K562 (cell line): ENCODE data around the gene HMGB1. TPM values are rescaled to one million over a fixed set of nuclear protein-coding genes. Genes with fewer than 3 reads are reported as not detected.

Experiments
- ARID2 ChIP-seq: fragments of 450-650 bp; IDR thresholded peaks from 2 replicates; pipeline ENCODE4 v1.6.1; 2017; ENCODE audit warnings: antibody characterized with exemption, mild to moderate bottlenecking
- FOXK2 ChIP-seq, 2 experiments: fragments of 450-650 bp; IDR thresholded peaks in 1 of 2; conservative IDR thresholded peaks in 1 of 2; 2 replicates each; pipeline ENCODE4 v1.6.1; 2016; ENCODE audit warnings: low read depth in 2 of 2, mild to moderate bottlenecking in 1 of 2
- HSF4 ChIP-seq: fragments of 250-450 bp; sonication (Bioruptor Pico); IDR thresholded peaks from 2 replicates; pipeline ENCODE4 v2.1.2; 2022; ENCODE audit warnings: mild to moderate bottlenecking, moderate library complexity, borderline replicate concordance
- MYBL2 ChIP-seq, 2 experiments: fragments of 450-650 bp in 1 of 2; sonication (generic) in 1 of 2; formaldehyde crosslinking in 1 of 2; IDR thresholded peaks; 2 replicates each; pipeline versions ENCODE4 v1.6.1 to v1.8.1; 2017 to 2022; ENCODE audit warnings: borderline replicate concordance in 1 of 2, inconsistent platforms in 1 of 2, low read depth in 1 of 2, mild to moderate bottlenecking in 1 of 2, missing genetic modification reagents in 1 of 2, moderate library complexity in 1 of 2
- POLR2AphosphoS5 ChIP-seq: IDR thresholded peaks from 2 replicates; pipeline ENCODE4 v1.6.1; 2011; ENCODE audit warnings: mild to moderate bottlenecking, low read depth, low read length, moderate library complexity; ENCODE audit not compliant: control insufficient read depth, insufficient read depth
- SRSF9 ChIP-seq: fragments of 200-400 bp; formaldehyde crosslinking; IDR thresholded peaks from 2 replicates; pipeline ENCODE4 v1.6.1; 2017; ENCODE audit warnings: low read depth, low read length, borderline replicate concordance
- TSC22D4 ChIP-seq: fragments of 450-650 bp; IDR thresholded peaks from 2 replicates; pipeline ENCODE4 v1.6.1; 2016; ENCODE audit warnings: missing genetic modification characterization, missing biosample characterization, control low read depth
- WHSC1 ChIP-seq: IDR thresholded peaks from one replicate; pipeline ENCODE4 v1.6.1; 2012; ENCODE audit warnings: low read length, control low read depth, inconsistent platforms
- YBX1 ChIP-seq: fragments of 450-650 bp; IDR thresholded peaks from 2 replicates; pipeline ENCODE4 v1.7.1; 2016; ENCODE audit warnings: mild to moderate bottlenecking
- ZNF121 ChIP-seq: sonication (generic); formaldehyde crosslinking; conservative IDR thresholded peaks from 2 replicates; pipeline ENCODE4 v1.8.0; 2022; ENCODE audit warnings: missing genetic modification reagents
- ZNF140 ChIP-seq: fragments of 250-450 bp; sonication (Bioruptor Pico); IDR thresholded peaks from 2 replicates; pipeline ENCODE4 v1.8.0; 2021; ENCODE audit warnings: moderate library complexity, mild to moderate bottlenecking, inconsistent platforms
- ZNF184 ChIP-seq: sonication (generic); formaldehyde crosslinking; IDR thresholded peaks from 2 replicates; pipeline ENCODE4 v1.5.0; 2020; ENCODE audit warnings: missing genetic modification reagents
- ZNF668 ChIP-seq: fragments of 250-450 bp; sonication (Bioruptor Pico); IDR thresholded peaks from 2 replicates; pipeline ENCODE4 v1.8.0; 2022; ENCODE audit warnings: mild to moderate bottlenecking, inconsistent platforms
- ZNF830 ChIP-seq: fragments of 250-450 bp; sonication (Bioruptor Pico); IDR thresholded peaks from 2 replicates; pipeline ENCODE4 v1.5.0; 2021; ENCODE audit warnings: mild to moderate bottlenecking
- polyA plus RNA-seq, 8 experiments: library from polyadenylated mRNA; depleted of rRNA in 4 of 8; stranded (reverse) in 5 of 8; unstranded in 3 of 8; fragments of >200 nt; fragmentation: Nextera tagmentation in 2 of 8; fragmentation: Illumina TruSeq in 1 of 8; extraction: Ambion mirVana in 2 of 8; extraction: Trizol in 1 of 8; gene quantifications; 2 replicates each; pipeline versions ENCODE4 v1.2.1 to v1.2.3, GENCODE V29; 2011 to 2014; ENCODE audit warnings: inconsistent platforms in 1 of 8, missing spikeins in 1 of 8
- total RNA-seq, 7 experiments: library from RNA; depleted of rRNA in 6 of 7; stranded (reverse); fragments of >200 nt in 6 of 7; fragmentation: Illumina TruSeq in 2 of 7; extraction: Trizol in 2 of 7; gene quantifications; 2 replicates each; pipeline versions ENCODE4 v1.2.1 to v1.2.3, GENCODE V29; 2011 to 2021; ENCODE audit warnings: low replicate concordance in 1 of 7
- TF ChIP-seq, protein P1 (sequence below): sonication (generic); formaldehyde crosslinking; IDR thresholded peaks from 2 replicates; pipeline ENCODE4 v1.8.0; 2023; ENCODE audit warnings: mild to moderate bottlenecking, missing genetic modification reagents
- TF ChIP-seq, protein P2 (sequence below): fragments of 450-650 bp; IDR thresholded peaks from one replicate; pipeline ENCODE4 v1.6.1; 2018; ENCODE audit warnings: mild to moderate bottlenecking, moderate library complexity; ENCODE audit not compliant: partially characterized antibody
- TF ChIP-seq, protein P3 (sequence below): sonication (generic); formaldehyde crosslinking; IDR thresholded peaks from 2 replicates; pipeline ENCODE4 v1.8.0; 2022; ENCODE audit warnings: missing genetic modification reagents, mild to moderate bottlenecking, borderline replicate concordance
- TF ChIP-seq, protein P4 (sequence below): sonication (generic); formaldehyde crosslinking; IDR thresholded peaks from 2 replicates; pipeline ENCODE4 v1.8.1; 2023; ENCODE audit warnings: missing genetic modification reagents, mild to moderate bottlenecking, borderline replicate concordance

Gene HMGB1
- total and polyA plus RNA-seq, 9 of the 15 experiments (the other 6 are each of a cell fraction or from before 2014, with no cell fraction given): 442 to 1,896 (median 933) TPM

DNA sequence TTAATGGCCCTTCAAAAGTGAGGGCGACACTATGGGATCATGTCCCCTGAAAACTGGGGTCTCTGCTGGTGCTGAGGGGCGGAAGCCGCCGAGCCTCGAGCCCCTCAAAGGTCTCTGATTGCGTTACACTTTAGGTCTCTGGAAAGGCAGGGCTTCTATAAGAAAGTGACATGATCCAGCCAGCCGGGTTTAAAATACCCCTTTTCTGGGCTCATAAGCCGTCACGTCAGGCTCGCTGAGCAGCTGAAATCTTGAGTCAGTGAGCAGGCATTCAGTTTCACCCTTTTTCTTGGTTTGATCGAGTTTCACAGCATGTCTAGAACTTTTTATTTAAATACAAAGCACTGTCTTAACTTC lies 600 bp upstream of the HMGB1 start (continued):
- TF ChIP-seq MYBL2 (IDR thresholded peaks at IDR 0.05; ENCODE audit: low read depth) (peak; percentile 37), MYBL2 (CRISPR knock-in tag; IDR thresholded peaks at IDR 0.05; ENCODE audit: borderline replicate concordance) (no peak), ARID2 (no peak), ZNF121 (CRISPR knock-in tag) (no peak), ZNF140 (no peak), FOXK2 (conservative IDR thresholded peaks at IDR 0.05 in 1 of 2, IDR thresholded peaks at IDR 0.05 in 1 of 2; ENCODE audit: low read depth in 2 of 2) (no peak), POLR2AphosphoS5 (peak; percentile 19; the same call in 1 of the 2 replicates), SRSF9 (no peak), HSF4 (CRISPR knock-in tag) (no peak), ZNF184 (CRISPR knock-in tag) (no peak), ZNF830 (no peak), WHSC1 (no peak), ZNF668 (CRISPR knock-in tag) (no peak), YBX1 (no peak), TSC22D4 (no peak)
- TF ChIP-seq, protein P1, sequence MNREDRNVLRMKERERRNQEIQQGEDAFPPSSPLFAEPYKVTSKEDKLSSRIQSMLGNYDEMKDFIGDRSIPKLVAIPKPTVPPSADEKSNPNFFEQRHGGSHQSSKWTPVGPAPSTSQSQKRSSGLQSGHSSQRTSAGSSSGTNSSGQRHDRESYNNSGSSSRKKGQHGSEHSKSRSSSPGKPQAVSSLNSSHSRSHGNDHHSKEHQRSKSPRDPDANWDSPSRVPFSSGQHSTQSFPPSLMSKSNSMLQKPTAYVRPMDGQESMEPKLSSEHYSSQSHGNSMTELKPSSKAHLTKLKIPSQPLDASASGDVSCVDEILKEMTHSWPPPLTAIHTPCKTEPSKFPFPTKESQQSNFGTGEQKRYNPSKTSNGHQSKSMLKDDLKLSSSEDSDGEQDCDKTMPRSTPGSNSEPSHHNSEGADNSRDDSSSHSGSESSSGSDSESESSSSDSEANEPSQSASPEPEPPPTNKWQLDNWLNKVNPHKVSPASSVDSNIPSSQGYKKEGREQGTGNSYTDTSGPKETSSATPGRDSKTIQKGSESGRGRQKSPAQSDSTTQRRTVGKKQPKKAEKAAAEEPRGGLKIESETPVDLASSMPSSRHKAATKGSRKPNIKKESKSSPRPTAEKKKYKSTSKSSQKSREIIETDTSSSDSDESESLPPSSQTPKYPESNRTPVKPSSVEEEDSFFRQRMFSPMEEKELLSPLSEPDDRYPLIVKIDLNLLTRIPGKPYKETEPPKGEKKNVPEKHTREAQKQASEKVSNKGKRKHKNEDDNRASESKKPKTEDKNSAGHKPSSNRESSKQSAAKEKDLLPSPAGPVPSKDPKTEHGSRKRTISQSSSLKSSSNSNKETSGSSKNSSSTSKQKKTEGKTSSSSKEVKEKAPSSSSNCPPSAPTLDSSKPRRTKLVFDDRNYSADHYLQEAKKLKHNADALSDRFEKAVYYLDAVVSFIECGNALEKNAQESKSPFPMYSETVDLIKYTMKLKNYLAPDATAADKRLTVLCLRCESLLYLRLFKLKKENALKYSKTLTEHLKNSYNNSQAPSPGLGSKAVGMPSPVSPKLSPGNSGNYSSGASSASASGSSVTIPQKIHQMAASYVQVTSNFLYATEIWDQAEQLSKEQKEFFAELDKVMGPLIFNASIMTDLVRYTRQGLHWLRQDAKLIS (CRISPR knock-in tag): peak; percentile 10; the same call in 1 of the 2 replicates
- TF ChIP-seq, protein P2, sequence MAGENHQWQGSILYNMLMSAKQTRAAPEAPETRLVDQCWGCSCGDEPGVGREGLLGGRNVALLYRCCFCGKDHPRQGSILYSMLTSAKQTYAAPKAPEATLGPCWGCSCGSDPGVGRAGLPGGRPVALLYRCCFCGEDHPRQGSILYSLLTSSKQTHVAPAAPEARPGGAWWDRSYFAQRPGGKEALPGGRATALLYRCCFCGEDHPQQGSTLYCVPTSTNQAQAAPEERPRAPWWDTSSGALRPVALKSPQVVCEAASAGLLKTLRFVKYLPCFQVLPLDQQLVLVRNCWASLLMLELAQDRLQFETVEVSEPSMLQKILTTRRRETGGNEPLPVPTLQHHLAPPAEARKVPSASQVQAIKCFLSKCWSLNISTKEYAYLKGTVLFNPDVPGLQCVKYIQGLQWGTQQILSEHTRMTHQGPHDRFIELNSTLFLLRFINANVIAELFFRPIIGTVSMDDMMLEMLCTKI: no peak
- TF ChIP-seq, protein P3, sequence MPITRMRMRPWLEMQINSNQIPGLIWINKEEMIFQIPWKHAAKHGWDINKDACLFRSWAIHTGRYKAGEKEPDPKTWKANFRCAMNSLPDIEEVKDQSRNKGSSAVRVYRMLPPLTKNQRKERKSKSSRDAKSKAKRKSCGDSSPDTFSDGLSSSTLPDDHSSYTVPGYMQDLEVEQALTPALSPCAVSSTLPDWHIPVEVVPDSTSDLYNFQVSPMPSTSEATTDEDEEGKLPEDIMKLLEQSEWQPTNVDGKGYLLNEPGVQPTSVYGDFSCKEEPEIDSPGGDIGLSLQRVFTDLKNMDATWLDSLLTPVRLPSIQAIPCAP (CRISPR knock-in tag): no peak
- TF ChIP-seq, protein P4, sequence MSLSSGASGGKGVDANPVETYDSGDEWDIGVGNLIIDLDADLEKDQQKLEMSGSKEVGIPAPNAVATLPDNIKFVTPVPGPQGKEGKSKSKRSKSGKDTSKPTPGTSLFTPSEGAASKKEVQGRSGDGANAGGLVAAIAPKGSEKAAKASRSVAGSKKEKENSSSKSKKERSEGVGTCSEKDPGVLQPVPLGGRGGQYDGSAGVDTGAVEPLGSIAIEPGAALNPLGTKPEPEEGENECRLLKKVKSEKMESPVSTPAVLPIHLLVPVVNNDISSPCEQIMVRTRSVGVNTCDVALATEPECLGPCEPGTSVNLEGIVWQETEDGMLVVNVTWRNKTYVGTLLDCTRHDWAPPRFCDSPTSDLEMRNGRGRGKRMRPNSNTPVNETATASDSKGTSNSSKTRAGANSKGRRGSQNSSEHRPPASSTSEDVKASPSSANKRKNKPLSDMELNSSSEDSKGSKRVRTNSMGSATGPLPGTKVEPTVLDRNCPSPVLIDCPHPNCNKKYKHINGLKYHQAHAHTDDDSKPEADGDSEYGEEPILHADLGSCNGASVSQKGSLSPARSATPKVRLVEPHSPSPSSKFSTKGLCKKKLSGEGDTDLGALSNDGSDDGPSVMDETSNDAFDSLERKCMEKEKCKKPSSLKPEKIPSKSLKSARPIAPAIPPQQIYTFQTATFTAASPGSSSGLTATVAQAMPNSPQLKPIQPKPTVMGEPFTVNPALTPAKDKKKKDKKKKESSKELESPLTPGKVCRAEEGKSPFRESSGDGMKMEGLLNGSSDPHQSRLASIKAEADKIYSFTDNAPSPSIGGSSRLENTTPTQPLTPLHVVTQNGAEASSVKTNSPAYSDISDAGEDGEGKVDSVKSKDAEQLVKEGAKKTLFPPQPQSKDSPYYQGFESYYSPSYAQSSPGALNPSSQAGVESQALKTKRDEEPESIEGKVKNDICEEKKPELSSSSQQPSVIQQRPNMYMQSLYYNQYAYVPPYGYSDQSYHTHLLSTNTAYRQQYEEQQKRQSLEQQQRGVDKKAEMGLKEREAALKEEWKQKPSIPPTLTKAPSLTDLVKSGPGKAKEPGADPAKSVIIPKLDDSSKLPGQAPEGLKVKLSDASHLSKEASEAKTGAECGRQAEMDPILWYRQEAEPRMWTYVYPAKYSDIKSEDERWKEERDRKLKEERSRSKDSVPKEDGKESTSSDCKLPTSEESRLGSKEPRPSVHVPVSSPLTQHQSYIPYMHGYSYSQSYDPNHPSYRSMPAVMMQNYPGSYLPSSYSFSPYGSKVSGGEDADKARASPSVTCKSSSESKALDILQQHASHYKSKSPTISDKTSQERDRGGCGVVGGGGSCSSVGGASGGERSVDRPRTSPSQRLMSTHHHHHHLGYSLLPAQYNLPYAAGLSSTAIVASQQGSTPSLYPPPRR (CRISPR knock-in tag): no peak
